H9 (cell line): Measurements from ENCODE around the gene HPS4. TPM values are rescaled to one million over a fixed set of nuclear protein-coding genes. Genes with fewer than 3 reads are reported as not detected.

ENCODE experiments used
- DNase-seq: peaks from one replicate; pipeline ENCODE4 v3.0.0-alpha.2; 2017
- H2AFZ ChIP-seq: one replicate; pipeline ENCODE4 v1.6.1; 2013; ENCODE audit warnings: mild to moderate bottlenecking, low read length, control low read depth, moderate library complexity
- H2AK5ac ChIP-seq: 2 replicates; pipeline ENCODE4 v1.6.1; 2013; ENCODE audit warnings: low read length, control low read depth, mixed read lengths; ENCODE audit not compliant: insufficient read length
- H2BK120ac ChIP-seq: one replicate; pipeline ENCODE4 v1.6.1; 2013; ENCODE audit warnings: low read depth, mild to moderate bottlenecking, low read length, control low read depth, inconsistent platforms; ENCODE audit not compliant: poor library complexity, severe bottlenecking
- H2BK12ac ChIP-seq: 2 replicates; pipeline ENCODE4 v1.6.1; 2013; ENCODE audit warnings: low read length, control low read depth, mixed read lengths, low read depth; ENCODE audit not compliant: insufficient read length
- H2BK15ac ChIP-seq: 2 replicates; pipeline ENCODE4 v1.6.1; 2013; ENCODE audit warnings: low read depth, low read length, control low read depth
- H2BK20ac ChIP-seq: one replicate; pipeline ENCODE4 v1.6.1; 2013; ENCODE audit warnings: low read depth, mild to moderate bottlenecking, low read length, control low read depth, inconsistent platforms; ENCODE audit not compliant: poor library complexity, severe bottlenecking
- H2BK5ac ChIP-seq: 2 replicates; pipeline ENCODE4 v1.6.1; 2013; ENCODE audit warnings: low read length, control low read depth, mixed read lengths; ENCODE audit not compliant: insufficient read length
- H3K14ac ChIP-seq: 2 replicates; pipeline ENCODE4 v1.6.1; 2013; ENCODE audit warnings: low read length, control low read depth; ENCODE audit not compliant: insufficient read depth
- H3K18ac ChIP-seq: 2 replicates; pipeline ENCODE4 v1.6.1; 2013; ENCODE audit warnings: low read depth, mild to moderate bottlenecking, mixed read lengths, low read length, control low read depth; ENCODE audit not compliant: insufficient read length
- H3K23ac ChIP-seq: 2 replicates; pipeline ENCODE4 v1.6.1; 2013; ENCODE audit warnings: low read length, control low read depth, mixed read lengths, low read depth; ENCODE audit not compliant: insufficient read length
- H3K23me2 ChIP-seq: 2 replicates; pipeline ENCODE4 v1.6.1; 2013; ENCODE audit warnings: low read depth, mild to moderate bottlenecking, mixed read lengths, low read length, control low read depth; ENCODE audit not compliant: insufficient read length, poor library complexity, severe bottlenecking
- H3K27ac ChIP-seq: 2 replicates; pipeline ENCODE4 v1.5.1; 2013; ENCODE audit warnings: low read length, control low read depth, mixed read lengths, low read depth; ENCODE audit not compliant: insufficient read length
- H3K27me3 ChIP-seq: 2 replicates; pipeline ENCODE4 v1.6.1; 2013; ENCODE audit warnings: low read length, control low read depth, inconsistent platforms; ENCODE audit not compliant: insufficient read depth
- H3K4ac ChIP-seq: 2 replicates; pipeline ENCODE4 v1.6.1; 2013; ENCODE audit warnings: low read depth, mild to moderate bottlenecking, control low read depth, inconsistent platforms, low read length, moderate library complexity
- H3K4me1 ChIP-seq: 2 replicates; pipeline ENCODE4 v1.6.1; 2013; ENCODE audit warnings: low read length, control low read depth, inconsistent platforms; ENCODE audit not compliant: insufficient read depth
- H3K4me2 ChIP-seq: 2 replicates; pipeline ENCODE4 v1.6.1; 2013; ENCODE audit warnings: low read length, control low read depth, mixed read lengths; ENCODE audit not compliant: insufficient read length, insufficient read depth
- H3K56ac ChIP-seq: 2 replicates; pipeline ENCODE4 v1.6.1; 2013; ENCODE audit warnings: low read depth, mild to moderate bottlenecking, mixed read lengths, low read length, control low read depth; ENCODE audit not compliant: insufficient read length
- H3K79me1 ChIP-seq: 2 replicates; pipeline ENCODE4 v1.6.1; 2013; ENCODE audit warnings: low read depth, mild to moderate bottlenecking, moderate library complexity, low read length, control low read depth, inconsistent platforms; ENCODE audit not compliant: insufficient read depth, poor library complexity, severe bottlenecking
- H3K79me2 ChIP-seq: 2 replicates; pipeline ENCODE4 v1.6.1; 2013; ENCODE audit warnings: low read length, control low read depth, inconsistent platforms; ENCODE audit not compliant: insufficient read depth
- H3K9ac ChIP-seq: 2 replicates; pipeline ENCODE4 v1.6.1; 2013; ENCODE audit warnings: low read length, control low read depth, mixed read lengths; ENCODE audit not compliant: insufficient read length; ENCODE audit errors: extremely low read depth
- H3K9me3 ChIP-seq: one replicate; pipeline ENCODE4 v1.6.1; 2013; ENCODE audit warnings: low read depth, low read length, inconsistent platforms; ENCODE audit not compliant: control insufficient read depth
- H3T11ph ChIP-seq: one replicate; pipeline ENCODE4 v1.6.1; 2013; ENCODE audit warnings: mild to moderate bottlenecking, low read length, control low read depth, inconsistent platforms
- H4K20me1 ChIP-seq: one replicate; pipeline ENCODE4 v1.6.1; 2013; ENCODE audit not compliant: control insufficient read depth, insufficient read length, insufficient read depth
- H4K5ac ChIP-seq: 2 replicates; pipeline ENCODE4 v1.6.1; 2013; ENCODE audit warnings: low read depth, mild to moderate bottlenecking, mixed read lengths, low read length, control low read depth; ENCODE audit not compliant: insufficient read length
- H4K8ac ChIP-seq: replicated peaks from 2 replicates; pipeline ENCODE4 v1.6.1; 2013; ENCODE audit warnings: low read length, control low read depth, mixed read lengths, low read depth; ENCODE audit not compliant: insufficient read length
- H4K91ac ChIP-seq: 2 replicates; pipeline ENCODE4 v1.6.1; 2013; ENCODE audit warnings: low read depth, mild to moderate bottlenecking, moderate library complexity, mixed read lengths, low read length, control low read depth; ENCODE audit not compliant: insufficient read length
- H3K27ac Mint-ChIP-seq, 3 experiments: 2 replicates in 2 of 3; 3 replicates in 1 of 3; pipeline ENCODE4 v1.8.0; 2020 to 2021; ENCODE audit warnings: mixed read lengths in 3 of 3, mild to moderate bottlenecking in 1 of 3, moderate library complexity in 1 of 3
- H3K27me3 Mint-ChIP-seq: 2 replicates; pipeline ENCODE4 v1.8.0; 2021; ENCODE audit warnings: low read depth, mild to moderate bottlenecking, moderate library complexity, mixed read lengths
- H3K36me3 Mint-ChIP-seq, 3 experiments: 2 replicates in 2 of 3; 3 replicates in 1 of 3; pipeline ENCODE4 v1.8.0; 2020 to 2021; ENCODE audit warnings: low read depth in 3 of 3, mixed read lengths in 3 of 3; ENCODE audit not compliant: insufficient read depth in 1 of 3
- H3K4me1 Mint-ChIP-seq, 2 experiments: 2 replicates each; pipeline ENCODE4 v1.8.0; 2020; ENCODE audit warnings: mixed read lengths in 2 of 2
- H3K4me3 Mint-ChIP-seq, 2 experiments: 2 replicates in 1 of 2; 3 replicates in 1 of 2; pipeline ENCODE4 v1.8.0; 2020 to 2021; ENCODE audit warnings: mild to moderate bottlenecking in 2 of 2, mixed read lengths in 2 of 2, moderate library complexity in 1 of 2
- H3K9me3 Mint-ChIP-seq, 2 experiments: 2 replicates in 1 of 2; 3 replicates in 1 of 2; pipeline ENCODE4 v1.8.0; 2020; ENCODE audit warnings: mild to moderate bottlenecking in 2 of 2, mixed read lengths in 2 of 2, moderate library complexity in 1 of 2
- WGBS: extraction: QIAGEN DNeasy Blood & Tissue Kit; methylation state at CpG from one replicate; pipeline ENCODE4 v1.1.7; 2013; ENCODE audit warnings: missing lambda C conversion rate, low lambda C conversion rate, mixed read lengths; ENCODE audit not compliant: insufficient read length; ENCODE audit errors: extremely low coverage; 5-methylcytosine and 5-hydroxymethylcytosine counted together
- total RNA-seq: library from RNA; stranded (reverse); gene quantifications from 2 replicates; pipeline ENCODE4 v1.2.1, GENCODE V29; 2021
- TF ChIP-seq, protein P1 (sequence below): fragments of 200-600 bp; sonication (generic); conservative IDR thresholded peaks from 3 replicates; pipeline ENCODE4 v1.8.0; 2021; ENCODE audit warnings: antibody characterized with exemption, mild to moderate bottlenecking

Gene HPS4
- total RNA-seq, 1 experiment from 2014 or later, result 26.2 TPM

DNA sequence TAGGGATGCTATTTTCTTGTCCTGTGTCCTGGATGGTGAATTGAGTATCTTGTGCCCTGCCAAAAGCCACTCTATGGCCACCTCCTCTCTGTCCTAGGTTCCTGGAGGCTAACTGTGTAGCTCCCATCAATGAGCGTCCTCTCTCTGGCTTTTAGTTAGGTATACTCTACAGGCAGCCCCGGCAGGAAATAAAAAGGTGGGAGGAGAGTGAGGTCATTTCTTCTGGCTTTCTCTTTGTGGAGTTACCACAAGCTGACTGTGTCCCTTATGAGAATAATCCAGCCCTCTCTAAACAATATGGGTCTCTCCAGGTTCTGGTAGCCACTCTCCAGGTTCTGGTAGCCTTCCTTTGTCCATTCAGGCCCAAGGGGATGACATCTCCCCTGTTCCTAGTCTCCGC lies 66.2 kb downstream of the HPS4 start:
- Histone ChIP-seq H3K14ac (no peak overlapping the region), H3K18ac (no peak overlapping the region), H3K4me1 (peaks cover 7% of the 10 kb centered on the region; the same call in 1 of the 2 replicates), H4K8ac (no peak overlapping the region), H2AK5ac (no peak overlapping the region), H4K91ac (no peak overlapping the region), H4K5ac (no peak overlapping the region), H2AFZ (no peak overlapping the region), H3K4ac (no peak overlapping the region), H3K79me1 (no peaks in the 10 kb centered on the region), H3K4me2 (no peak overlapping the region), H3K9me3 (no peaks in the 10 kb centered on the region), H2BK15ac (no peak overlapping the region), H2BK120ac (no peak overlapping the region), H2BK20ac (no peak overlapping the region), H3K23ac (no peak overlapping the region), H3K23me2 (no peaks in the 10 kb centered on the region), H3K79me2 (no peaks in the 10 kb centered on the region), H3K27ac (no peak overlapping the region), H3K27me3 (no peaks in the 10 kb centered on the region), H3K56ac (no peak overlapping the region), H2BK5ac (no peak overlapping the region), H2BK12ac (no peak overlapping the region), H3T11ph (no peak overlapping the region), H3K9ac (no peak overlapping the region), H4K20me1 (no peaks in the 10 kb centered on the region)
- H3K4me3 Mint-ChIP-seq, result no peak overlapping the region
- peak overlapping the region in 1 of 3 experiments; percentile 21; a peak in 1 of 7 replicates for H3K27ac Mint-ChIP-seq
- TF ChIP-seq, protein P1, sequence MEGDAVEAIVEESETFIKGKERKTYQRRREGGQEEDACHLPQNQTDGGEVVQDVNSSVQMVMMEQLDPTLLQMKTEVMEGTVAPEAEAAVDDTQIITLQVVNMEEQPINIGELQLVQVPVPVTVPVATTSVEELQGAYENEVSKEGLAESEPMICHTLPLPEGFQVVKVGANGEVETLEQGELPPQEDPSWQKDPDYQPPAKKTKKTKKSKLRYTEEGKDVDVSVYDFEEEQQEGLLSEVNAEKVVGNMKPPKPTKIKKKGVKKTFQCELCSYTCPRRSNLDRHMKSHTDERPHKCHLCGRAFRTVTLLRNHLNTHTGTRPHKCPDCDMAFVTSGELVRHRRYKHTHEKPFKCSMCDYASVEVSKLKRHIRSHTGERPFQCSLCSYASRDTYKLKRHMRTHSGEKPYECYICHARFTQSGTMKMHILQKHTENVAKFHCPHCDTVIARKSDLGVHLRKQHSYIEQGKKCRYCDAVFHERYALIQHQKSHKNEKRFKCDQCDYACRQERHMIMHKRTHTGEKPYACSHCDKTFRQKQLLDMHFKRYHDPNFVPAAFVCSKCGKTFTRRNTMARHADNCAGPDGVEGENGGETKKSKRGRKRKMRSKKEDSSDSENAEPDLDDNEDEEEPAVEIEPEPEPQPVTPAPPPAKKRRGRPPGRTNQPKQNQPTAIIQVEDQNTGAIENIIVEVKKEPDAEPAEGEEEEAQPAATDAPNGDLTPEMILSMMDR, result no peak
- no peak for DNase-seq
- H3K36me3 Mint-ChIP-seq, result no peaks in the 10 kb centered on the region
- H3K4me1 Mint-ChIP-seq, result peaks cover 21% of the 10 kb centered on the region in 2 experiments
- H3K27me3 Mint-ChIP-seq, result peaks cover 6% of the 10 kb centered on the region
- WGBS, result no CpG with 5 or more reads among the region's 3 CpGs
- H3K9me3 Mint-ChIP-seq, result no peaks in the 10 kb centered on the region; a peak in 1 of 5 replicates
